Vagina (tissue), 2 donors: ENCODE data around the gene TTI1.

Experiments
- POLR2A ChIP-seq, 2 donors: fragments of 450-650 bp; IDR thresholded peaks; one replicate each; pipeline ENCODE4 v1.6.1; 2017; ENCODE audit warnings: antibody characterized with exemption in 2 of 2, mild to moderate bottlenecking in 2 of 2, moderate library complexity in 2 of 2
- TF ChIP-seq, protein P1 (sequence below), 3 experiments: fragments of 450-650 bp in 2 of 3; fragments of 200-600 bp in 1 of 3; sonication (generic) in 1 of 3; IDR thresholded peaks; one replicate each; pipeline ENCODE4 v1.5.1; 2017 to 2019; ENCODE audit warnings: antibody characterized with exemption in 3 of 3, mild to moderate bottlenecking in 2 of 3, moderate library complexity in 2 of 3

GRCh38 chr20:37990571-37991151 is 42.6 kb downstream of the TTI1 start:
- TF ChIP-seq, protein P1, sequence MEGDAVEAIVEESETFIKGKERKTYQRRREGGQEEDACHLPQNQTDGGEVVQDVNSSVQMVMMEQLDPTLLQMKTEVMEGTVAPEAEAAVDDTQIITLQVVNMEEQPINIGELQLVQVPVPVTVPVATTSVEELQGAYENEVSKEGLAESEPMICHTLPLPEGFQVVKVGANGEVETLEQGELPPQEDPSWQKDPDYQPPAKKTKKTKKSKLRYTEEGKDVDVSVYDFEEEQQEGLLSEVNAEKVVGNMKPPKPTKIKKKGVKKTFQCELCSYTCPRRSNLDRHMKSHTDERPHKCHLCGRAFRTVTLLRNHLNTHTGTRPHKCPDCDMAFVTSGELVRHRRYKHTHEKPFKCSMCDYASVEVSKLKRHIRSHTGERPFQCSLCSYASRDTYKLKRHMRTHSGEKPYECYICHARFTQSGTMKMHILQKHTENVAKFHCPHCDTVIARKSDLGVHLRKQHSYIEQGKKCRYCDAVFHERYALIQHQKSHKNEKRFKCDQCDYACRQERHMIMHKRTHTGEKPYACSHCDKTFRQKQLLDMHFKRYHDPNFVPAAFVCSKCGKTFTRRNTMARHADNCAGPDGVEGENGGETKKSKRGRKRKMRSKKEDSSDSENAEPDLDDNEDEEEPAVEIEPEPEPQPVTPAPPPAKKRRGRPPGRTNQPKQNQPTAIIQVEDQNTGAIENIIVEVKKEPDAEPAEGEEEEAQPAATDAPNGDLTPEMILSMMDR (IDR thresholded peaks at IDR 0.05) = no peak
- no peak for TF ChIP-seq POLR2A (IDR thresholded peaks at IDR 0.05)
